Activated CD4-positive, alpha-beta T cell treated with anti-CD3 and anti-CD28 coated beads, Interleukin-2, amount 50 U/mL, for 4 hours (primary cell): ENCODE measurements around the gene LRP1B.
"Not testable (repeated sequence)": the region's sequence is repeated elsewhere in the genome, so short reads cannot be mapped to it uniquely, and the experiment has no call there.

Experiments
- DNase-seq, 2 experiments: peaks; one replicate each; pipeline ENCODE4 v3.0.0-alpha.2; 2020

LRP1B gene

DNA sequence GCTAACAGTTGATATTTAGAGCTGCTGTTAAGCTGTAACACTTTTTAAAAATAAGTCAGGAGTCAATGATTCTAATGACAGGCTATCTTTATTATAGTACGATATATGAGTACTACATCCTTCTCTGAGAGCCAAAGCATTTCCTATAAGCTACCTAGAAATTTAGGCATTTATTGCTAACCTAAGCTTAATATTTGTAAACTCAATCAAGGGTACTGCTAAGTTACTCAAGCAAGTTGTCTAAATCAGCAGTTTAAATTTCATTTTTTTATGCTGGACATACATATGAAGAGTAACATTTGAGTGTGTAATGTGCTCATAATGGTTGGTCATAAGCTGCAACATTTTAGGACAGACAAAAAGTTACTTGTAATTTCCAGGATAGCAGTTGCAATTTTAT, 1774.1 kb downstream of the LRP1B start:
- DNase-seq: no peak

DNA sequence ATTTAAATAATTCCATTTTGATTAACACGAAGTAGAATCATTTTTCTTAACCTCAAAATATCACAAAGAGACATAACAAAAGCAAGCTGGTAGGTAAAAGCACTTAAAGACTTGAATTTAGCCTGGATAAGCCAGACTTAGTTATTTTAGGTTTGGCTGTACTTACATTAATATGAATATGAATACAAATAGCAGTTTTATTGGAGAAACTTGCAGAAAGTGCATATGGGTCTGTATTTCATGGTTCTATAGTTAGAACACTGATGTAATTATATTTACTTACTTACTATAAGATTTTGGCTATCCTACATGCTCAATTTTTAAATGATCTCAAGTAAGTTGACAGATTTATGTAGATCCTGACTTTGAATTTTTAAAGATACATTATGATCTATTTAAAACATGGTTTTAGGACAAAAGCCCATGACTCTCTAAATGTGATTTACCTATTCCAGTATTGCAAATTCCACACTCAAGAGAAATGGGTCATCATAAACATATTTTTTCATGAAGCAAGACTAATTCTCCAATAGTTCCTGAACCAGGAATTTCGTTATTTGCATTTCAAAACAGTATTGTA, 1775.2 kb downstream of the LRP1B start:
- DNase-seq: no peak

DNA sequence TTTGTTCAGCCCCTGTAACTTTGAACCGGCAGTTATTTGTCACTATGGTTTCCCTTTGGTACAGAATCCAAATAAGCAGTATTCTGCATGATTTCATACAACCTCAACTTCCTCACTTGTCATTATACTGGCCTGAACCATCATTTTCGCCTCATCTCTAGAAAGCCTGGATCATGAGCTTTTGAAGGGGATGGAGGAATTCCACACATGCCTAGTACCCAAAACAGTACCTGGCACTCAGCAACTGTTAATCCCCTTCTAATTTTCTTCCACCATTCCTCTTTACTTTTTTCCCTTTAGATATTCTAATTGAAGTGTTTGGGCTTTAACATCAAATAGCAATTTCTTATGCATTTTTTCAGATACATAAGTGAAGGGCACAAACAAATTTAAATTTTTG, 1776.3 kb downstream of the LRP1B start:
- DNase-seq: no peak

DNA sequence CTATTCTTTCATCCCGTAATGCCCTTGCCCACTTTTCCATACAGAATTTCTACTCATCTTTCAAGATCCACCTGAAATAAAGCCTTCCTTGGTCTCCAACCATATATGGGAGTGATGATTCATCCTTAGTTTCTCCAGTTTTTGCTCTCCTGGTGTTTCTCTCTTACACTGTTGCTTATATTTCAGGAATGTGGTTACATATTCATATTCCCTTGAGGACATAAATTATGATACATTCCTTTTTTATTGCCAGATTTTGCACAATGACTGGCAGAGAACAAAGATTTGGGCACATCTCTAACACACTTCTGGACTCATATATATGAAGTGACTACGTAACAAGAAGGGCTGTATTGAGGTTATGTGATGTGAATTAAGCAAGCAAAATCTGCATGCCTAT, 1777.3 kb downstream of the LRP1B start:
- no peak for DNase-seq

DNA sequence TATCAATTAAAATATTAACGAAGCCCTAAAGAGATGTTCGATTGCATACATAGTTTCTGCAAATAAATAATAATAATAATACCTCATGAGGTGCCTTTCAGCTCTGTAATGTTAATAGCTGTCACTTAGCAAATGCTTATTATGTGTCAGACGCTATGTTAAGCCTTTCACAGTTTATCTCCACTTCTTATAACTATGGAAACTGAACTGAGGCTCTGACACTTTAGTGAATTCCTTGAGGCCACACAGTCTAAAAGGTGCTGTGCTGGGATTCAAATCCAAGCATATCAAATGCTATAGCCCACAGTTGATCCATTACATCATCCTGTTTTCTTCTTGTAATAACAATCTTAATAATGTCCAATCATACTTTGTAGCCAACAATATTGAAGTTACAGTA, 1779.1 kb downstream of the LRP1B start:
- no peak for DNase-seq

DNA sequence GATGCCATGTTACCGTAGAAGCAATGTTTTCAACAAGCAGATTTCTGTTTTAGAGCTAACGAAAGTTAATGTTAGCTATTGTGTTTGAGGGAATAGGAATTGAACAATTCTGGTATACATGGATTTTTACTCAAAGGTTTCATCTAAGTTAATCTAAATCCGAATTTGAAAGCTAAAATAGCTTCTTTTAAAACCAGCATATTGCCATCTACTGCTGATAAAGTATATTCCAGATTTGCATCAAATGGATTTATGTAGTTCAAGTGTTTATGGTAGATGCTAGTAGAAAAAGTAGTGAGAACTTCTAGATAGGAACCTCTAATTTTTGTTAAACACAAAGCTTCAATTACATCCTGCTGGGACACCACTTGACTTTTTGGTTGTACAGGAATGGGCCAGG, 1781.1 kb downstream of the LRP1B start:
- DNase-seq: no peak

DNA sequence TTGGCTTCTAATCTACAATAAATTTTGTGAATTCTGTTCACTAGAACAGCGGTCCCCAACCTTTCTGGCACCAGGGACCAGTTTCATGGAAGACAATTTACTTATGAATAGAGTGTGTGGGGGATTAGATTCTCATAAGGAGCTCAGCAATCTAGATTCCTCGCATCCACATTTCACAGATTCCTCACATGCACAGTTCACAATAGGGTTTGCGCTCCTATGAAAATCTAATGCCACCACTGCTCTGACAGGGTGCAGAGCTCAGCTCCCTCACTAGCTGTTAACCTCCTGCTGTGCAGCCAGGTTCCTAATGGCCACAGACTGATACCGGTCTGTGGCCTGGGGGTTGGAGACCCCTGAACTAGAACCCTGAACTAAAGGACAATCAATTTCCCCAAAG, 1782.0 kb downstream of the LRP1B start:
- DNase-seq: no peak

DNA sequence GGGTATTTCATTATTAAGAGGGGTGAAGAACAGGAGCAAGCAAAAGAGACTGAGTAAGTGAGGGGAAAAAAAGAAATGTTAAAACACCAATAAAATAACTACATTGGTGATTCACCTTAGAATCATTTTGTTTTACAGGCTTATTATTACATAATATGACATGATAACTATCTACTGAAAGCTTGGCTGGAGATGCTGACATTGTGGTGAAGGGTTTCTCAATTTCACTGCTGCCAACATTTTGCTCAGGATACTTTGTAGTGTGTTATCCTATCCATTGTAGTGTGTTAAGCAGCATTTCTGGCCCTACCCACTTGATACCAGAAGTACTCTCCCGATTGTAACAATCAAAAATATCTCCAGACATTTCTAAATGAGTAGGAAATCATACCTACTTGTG, 1786.0 kb downstream of the LRP1B start:
- no peak for DNase-seq

DNA sequence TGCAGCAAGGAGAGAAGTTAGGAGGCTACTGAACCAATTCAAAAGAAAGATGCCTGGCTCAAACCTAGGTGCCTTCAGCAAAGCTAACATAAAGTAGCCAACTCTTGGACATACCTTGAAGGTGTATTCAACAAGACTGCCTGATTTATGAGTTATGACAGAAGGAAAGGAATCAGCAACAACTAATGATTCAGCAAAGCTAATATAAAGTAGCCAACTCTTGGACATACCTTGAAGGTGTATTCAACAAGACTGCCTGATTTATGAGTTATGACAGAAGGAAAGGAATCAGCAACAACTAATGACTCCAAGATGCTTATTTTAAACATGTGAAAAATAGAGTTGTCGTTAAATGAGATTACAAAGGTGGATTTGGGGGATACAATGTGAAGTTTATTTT, 1786.5 kb downstream of the LRP1B start:
- DNase-seq: not testable (repeated sequence)

DNA sequence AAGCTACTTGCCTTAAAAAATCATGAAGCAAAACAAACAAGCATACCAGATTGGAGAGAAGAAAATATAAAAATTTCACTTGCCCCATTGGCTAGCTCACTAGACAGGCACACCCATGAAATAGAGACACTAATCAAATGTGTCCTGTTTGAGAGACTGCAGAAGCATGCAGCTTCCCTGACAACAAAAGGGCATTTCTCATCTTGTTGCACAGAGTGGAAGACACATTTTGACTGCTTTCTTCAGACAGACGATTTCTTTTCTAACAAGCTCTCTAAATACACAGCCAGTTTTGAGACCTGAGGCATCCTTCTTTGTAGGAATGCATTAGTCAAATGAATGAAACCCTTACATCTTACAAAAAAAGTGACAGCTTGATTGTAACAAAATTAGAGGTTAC, 1792.0 kb downstream of the LRP1B start:
- DNase-seq: no peak

DNA sequence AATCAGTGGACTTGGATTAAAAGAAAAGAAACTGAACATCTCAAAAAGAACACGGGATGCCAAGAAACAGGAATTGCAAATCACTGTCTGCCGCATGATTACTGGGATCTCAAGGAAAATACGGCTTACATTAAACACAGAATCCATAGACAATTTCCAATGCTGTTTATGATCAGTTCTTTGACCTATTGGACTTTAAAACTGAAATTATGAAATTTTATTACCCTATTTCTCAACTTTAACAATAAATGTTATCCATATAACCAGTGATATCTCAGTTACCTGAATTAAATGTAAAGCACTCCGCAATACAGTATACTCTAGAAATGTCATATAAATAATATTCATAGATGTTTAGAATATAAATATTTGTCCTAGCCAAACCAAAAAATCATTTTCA, 1793.8 kb downstream of the LRP1B start:
- DNase-seq: no peak

DNA sequence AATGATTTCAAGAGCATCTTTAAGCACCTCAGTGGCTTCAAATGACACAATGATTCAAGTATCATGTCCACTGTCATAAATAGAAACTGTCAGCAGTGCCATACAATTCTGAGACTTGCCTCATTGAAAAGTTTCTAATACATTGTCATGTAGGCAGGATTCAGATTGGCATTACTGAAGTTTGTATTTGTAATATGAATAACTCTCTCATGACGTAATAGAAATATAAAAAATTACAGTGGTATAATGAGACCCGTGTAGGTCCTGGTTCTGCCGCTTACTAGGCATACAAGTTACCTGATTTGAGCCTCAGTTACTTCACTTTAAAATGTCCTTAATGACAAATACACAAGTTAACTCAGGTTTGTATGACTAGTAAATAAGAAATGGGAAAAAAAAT, 1814.5 kb downstream of the LRP1B start:
- no peak for DNase-seq

DNA sequence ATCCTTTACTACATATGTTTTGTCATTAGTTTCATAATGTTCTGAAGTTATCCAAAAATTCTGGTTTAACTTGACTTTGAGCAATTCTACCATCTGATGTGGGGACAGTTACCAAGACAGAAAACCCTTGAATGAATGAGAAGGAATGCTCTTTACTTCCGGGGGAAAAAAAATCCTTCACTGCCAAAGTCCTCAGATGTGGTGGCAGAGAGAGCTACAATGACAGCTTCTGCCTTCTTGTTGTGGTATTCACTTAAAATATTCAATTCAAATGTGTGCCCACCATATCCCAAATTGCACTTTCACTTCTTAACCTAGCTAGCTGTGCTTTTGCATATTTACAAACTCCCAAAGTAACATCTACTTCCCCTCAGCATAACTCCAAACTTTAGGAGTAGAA, 1818.9 kb downstream of the LRP1B start:
- DNase-seq: no peak

DNA sequence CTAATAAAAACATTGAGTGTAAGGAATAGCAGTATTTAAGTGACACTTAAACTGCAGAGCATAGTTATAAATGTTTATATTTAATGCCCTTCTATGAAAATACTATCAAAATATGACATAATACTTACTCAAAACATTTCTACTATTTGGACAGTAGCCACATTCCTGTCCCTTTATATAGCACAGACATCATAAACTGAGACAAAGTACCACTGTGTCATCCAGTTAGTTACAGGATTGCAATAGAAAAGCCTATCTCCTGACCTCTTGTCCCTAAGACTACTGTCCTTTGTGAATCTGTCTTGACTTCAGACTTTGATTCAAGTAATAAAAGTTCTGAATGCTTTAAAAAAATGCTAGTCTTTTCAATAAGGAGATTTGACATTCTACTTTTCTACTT, 1822.1 kb downstream of the LRP1B start:
- no peak for DNase-seq

DNA sequence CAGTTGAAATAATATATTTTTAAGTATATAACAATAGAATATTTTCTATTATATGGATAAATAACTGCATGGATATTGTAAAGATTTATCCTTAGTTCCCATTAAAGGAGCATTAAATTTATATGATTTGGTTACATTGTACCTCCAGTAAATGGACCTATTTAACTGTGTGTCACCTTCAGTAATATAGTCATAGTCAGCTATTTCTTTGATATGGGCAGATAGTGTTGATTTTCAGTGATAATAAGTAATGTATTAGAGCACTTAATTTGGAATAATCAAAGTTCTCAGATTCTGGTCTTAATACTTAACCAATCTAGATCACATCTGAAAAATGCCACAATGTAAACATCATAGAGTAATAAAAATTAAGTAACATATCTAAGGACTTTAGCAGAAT, 1823.3 kb downstream of the LRP1B start:
- no peak for DNase-seq

DNA sequence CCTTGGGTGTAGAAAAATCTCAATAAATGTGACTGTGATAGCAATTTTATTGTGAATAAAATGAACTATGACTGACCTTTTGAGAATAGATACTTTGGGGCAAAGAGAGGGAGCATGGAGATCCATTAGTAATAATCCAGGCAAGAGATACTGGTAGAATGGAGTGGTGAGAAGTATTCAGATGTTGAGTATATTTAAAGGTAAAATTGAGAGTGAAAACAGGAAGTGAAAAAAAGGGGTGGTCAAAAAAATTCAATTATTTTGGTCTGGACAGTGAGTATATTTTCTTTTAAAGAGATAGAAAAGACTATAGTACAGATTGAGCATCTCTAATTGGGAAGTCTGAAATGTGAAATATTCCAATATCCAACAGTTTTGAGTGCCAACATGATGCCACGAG, 1835.0 kb downstream of the LRP1B start:
- no peak for DNase-seq

DNA sequence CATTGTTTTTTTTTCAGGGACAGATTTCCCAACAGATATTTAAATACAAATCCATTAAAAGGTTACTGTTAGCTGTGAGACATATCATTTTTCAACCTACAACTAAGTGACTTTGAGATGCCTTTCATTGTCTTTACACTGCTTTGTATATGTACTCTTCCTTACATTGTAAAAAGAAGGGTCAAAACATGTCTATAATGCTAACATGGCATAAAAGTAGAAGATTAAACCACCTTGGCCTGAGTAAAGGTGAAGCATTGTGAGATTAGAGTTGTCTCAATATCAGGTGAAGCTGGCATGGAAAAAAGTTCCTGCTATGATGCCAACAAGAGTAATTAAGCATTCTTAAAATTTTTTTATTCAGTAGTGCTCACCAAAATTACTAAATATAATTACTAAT, 1842.1 kb downstream of the LRP1B start:
- DNase-seq: no peak

DNA sequence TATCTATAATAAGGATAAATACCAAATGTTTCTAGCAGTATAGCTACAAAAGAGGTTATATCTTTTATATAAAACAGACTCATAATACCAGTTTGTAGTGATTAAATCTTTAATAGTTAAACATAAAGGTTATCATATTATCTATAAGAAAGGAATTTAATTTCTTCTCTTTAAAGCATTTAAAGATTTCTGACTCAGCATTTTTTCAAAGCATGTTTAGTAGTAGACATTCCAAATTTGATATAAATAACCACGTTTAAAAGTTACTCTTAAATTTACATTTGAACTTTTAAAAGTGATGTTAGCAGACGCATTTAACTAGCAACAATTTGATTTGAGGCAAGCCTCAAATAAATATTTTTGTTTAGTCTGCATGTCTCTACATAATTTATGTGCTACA, 1842.6 kb downstream of the LRP1B start:
- DNase-seq: no peak

DNA sequence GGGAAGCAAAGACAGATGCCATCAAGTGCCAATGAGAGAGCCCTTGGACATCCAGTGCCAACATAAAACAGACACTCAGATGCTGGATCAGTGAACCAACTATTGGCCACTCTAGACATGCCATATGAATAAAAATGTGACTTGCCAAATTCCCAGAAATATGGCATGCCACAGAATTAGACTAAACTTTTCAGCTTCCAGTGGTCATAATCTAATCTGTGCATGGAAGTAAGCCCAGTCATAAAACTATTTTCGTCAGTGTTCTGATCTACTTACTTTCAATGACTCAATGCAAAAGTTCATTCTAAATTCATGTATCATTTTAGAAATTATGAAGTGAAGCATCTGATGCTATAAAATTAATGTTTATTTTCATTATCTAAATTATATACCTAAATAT, 1844.4 kb downstream of the LRP1B start:
- no peak for DNase-seq

DNA sequence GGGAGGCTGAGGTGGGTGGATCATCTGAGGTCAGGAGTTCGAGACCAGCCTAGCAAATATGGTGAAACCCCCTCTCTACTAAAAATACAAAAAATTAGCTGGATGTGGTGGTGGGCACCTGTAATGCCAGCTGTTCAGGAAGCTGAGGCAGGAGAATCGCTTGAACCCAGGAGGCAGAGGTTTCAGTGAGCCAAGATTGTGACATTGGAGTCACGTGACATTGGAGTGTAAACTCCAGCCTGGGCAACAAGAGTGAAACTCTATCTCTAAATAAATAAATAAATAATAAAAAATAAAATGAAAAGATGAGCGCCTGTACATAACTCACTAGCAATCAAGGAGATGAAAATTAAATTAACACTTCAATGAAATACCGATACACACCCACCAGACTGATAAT, 1853.5 kb downstream of the LRP1B start:
- DNase-seq: not testable (repeated sequence)

DNA sequence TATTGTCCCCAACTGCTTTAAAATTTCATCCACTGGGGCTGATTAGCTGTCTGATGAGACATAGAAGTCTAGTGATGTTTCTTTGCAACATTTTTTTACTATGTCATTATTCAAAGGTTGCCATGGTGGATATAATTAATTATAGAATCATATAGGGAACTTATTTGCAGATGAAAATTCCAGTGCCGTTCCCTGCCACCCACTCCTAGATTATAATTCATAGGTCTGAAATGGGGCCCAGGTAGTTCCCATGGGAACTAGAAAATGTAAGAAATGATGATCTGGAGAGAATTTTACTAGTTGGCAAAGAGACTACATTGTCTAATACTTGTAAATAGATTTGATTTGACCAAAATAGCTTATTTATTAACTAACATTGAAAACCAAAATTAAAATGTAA, 1854.2 kb downstream of the LRP1B start:
- no peak for DNase-seq

DNA sequence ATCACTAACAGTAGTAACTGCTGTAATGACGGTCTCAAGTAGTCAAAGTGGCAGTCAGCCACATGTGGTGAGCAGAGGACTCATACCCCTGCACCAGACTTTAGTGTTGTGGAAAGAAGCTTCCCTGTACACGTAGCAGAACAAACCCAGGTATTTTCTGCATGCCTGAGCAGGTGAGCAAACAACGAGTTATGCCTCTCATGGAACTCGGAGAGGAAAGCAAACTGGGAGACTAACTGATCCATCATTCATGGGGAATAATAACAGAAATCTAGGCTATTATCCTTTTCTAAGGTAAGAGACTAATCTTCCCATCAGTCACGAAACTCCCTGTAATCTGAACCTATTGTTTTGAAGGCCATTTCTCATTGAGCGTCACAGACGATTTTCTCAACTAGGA, 1855.4 kb downstream of the LRP1B start:
- DNase-seq: no peak

DNA sequence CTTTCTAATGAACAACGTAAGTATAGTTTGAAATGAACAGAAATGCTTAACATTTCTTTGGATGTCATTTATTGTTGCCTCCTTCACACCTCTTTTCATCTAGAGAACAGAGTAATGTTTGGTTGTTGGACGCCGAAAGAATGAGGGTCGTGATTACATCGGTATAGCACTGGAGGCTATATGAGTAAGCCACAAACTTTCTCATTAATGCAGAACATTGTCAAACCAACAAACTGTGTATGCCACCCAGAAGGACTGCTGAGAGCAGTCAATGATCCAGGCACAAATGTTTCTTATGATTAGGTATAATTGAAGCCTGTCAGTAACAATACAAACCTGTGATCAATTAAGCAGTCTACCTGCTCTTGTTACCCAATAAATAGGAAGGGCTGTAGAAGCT, 1855.9 kb downstream of the LRP1B start:
- DNase-seq: no peak

DNA sequence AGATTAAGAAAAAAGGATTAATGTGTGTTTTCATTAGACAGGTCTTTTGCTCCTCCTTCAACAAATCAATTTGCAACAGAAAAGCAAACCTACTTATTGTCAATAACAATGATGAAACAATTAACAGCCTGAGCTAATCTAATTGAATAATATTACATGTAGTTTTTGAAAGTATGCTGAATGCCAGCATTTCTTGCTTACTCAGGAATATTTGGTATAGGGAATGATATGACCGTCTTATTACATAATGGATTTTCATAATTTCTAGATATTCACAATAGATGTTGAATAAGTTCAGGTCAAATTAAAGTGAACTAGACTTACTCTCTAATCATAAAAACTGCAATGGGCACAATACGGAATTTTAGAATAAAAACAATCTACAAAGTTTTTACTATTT, 1856.9 kb downstream of the LRP1B start:
- no peak for DNase-seq

DNA sequence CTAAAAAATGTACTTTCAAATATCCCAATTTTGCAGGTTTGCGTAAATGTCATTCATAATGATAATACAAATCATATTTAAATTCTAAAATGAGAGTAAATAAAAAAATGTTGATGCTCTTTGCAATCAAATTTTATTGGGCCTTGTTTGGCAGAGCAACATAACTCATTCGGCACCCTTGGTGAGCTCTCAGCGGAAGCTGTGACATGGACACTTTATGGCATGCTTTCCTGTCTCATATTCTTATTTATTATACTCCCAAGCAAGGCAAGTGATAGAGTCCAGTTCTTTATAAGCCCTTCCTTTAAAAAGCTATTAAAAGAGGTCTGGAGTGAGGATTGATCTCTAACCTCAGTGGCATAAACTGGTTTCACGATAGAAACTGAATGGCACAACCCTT, 1857.4 kb downstream of the LRP1B start:
- no peak for DNase-seq

DNA sequence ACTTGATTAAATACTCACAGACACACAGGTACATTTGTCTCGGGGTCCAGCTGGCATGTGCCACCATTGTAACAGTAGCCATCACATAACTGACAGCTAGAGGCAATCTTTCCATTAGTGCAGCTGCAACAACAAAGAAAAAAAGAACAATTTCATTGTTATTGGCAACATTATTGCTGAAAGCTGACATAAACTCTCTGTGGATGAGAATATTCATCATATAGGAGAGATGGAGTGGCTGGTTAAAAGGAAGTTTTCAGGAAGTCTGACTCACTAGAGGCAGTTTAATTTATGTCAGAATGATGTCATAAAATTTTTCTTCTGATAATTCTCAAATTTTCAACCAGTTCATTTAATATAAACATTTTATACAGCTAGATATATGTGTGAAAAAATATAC, 1860.6 kb downstream of the LRP1B start:
- DNase-seq: no peak
